Dedifferentiated amniotic fluid mesenchymal stem cell (primary cell): ENCODE measurements around the gene ROGDI.

Experiments
- DNase-seq: peaks from one replicate; pipeline ENCODE4 v3.0.0-alpha.2; 2016; ENCODE audit errors: extremely low spot score

Gene ROGDI

DNA sequence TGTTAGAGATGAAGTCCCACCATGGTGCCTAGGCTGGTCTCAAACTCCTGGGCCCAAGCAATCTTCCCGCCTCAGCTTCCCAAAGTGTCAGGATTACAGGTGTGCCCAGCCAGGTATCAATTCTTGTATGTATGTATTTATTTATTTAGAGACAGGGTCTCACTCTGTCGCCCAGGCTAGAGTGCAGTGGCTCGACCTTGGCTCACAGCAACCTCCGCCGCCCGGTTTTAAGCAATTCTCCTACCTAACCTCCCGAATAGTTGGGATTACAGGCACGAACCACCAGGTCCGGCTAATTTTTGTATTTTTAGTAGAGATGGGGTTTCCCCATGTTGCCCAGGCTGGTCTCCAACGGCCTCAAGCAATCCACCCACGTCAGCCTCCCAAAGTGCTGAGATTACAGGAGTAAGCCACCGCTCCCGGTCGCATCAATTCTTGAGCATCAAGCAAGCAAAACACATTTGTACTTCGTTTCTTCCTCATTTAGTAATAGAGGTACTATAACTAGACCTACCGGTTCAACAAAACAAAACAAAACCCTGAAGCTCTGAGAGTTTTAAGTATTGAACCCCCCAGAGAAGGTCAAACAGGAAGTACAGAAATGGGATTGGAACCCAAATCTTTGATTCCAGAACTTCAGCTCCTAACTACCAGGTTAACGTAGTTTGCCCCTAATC lies 34.4 kb downstream of the ROGDI start:
- peak; percentile 27 for DNase-seq

DNA sequence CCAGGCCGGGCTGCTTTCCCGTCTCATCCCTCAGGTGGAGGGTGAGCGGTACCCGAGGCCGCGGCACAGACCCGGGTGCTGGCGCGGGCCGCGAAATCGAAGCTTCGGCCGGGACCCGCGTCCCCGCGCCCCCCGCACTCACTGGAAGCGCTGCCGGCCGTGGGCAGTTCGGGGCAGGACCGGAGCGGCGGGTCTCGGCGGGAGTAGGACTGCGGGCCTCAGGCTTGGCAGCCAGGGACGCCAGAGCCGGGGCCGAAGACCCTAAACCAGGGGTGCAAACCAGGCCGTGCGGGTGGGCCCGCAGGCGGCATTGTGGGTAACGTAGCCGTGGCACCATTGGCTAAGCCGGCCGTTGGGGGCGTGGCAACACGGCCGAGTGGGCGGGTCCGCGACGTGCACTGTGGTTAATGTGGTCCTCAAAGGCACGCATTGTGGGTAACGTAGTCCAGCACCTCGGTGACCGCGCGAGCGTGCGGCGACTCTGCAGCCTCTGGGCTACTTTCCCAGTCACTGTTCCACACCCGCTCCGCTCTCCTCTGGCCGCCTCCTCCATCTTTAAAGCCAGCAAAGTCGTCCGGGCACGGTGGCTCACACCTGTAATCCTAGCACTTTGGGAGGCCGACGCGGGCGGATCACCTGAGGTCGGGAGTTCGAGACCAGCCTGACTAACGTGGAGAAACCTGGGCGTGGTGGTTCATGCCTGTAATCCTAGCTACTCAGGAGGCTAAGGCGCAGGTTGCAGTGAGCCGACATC lies 35.4 kb downstream of the ROGDI start, which contains the start of gene ZNF500:
Gene ZNF500, minus strand, starts transcription at position 288 of the 754 bp plus-strand sequence. CDS start 1,184 bp downstream, outside the sequence.
- DNase-seq: peak; percentile 95

DNA sequence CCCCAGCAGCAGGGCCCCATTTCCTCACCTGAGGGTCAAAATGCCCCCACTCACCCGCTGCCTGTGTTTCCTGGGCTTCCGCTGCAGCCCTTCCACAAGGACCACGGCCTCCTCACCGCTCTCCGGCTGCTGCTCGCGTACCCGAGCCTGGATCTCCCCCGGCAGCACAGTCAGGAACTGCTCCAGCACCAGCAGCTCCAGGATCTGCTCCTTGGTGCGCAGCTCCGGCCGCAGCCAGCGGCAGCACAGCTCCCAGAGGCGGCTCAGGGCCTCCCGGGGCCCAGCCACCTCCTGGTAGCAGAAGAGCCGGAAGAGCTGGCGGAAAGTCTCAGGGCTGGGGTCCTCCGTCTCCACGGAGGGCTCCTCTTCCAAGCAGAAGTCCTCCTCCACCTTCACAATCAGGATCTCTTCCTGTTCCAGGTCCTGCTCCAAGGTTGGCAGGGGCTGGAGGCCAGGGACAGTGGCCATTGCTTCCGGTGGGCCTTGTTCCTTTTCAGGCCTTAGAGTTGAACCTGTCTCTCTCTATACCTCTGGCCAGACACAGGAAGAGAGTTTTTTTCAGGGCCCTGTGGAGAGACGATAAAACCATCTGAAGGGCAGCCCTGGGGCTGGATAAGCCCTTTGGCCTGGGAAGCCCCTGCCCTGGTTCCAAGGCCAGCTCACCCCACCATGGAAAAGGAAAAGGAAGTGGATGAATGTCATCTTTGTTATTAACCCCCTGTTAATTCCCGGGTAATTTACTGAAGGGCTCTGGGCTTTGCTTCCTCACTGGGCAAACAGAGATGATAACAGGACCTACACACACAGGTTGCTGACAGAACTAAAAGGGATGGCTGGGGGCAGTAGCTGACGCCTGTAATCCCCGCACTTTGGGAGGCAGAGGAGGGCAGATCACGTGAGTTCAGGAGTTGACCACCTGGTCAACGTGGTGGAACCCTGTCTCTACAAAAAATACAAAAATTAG lies 36.6 kb downstream of the ROGDI start:
- no peak for DNase-seq

GRCh38 chr16:4763791-4764190 lies 38.6 kb downstream of the ROGDI start:
- no peak for DNase-seq

- no peak for DNase-seq
Observed at GRCh38 chr16:4762205-4762604, 40.2 kb downstream of the ROGDI start.

GRCh38 chr16:4760221-4760910 lies 42.1 kb downstream of the ROGDI start:
- DNase-seq: no peak

DNA sequence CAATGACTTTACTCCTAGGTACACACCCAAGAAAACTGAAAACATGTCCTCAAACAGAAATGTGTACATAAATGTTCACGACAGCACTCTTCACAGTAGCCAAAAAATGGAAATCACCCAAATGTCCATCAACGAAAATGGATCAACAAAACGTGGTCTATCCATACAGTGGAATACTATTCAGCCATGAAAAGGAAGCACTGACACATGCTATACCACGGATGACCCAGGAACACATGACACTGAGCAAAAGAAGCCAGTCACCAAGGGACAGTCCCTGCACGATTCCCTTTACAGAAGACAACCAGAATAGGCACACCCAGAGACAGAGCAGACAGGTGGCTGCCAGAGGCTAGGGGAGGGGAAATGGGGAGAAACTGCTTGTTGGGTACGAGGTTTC lies 46.7 kb downstream of the ROGDI start:
- DNase-seq: no peak

GRCh38 chr16:4754865-4755264 lies 47.6 kb downstream of the ROGDI start:
- DNase-seq: no peak

DNA sequence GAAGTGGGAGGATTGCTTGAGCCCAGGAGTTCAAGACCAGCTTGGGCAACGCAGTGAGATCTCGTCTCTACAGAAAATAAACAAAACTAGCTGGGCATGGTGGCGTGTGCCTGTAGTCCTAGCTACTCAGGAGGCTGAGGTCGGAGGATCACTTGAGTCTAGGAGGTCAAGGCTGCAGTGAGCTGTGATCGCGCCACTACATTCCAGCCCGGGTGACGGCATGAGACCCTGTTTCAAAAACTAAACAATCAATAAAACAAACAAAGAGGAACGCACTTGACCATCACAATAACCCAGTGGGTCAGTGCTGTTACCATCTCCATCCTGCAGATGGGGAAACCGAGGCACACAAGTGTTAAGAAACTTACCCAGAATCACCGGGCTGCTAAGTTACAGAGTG lies 49.2 kb downstream of the ROGDI start:
- no peak for DNase-seq

DNA sequence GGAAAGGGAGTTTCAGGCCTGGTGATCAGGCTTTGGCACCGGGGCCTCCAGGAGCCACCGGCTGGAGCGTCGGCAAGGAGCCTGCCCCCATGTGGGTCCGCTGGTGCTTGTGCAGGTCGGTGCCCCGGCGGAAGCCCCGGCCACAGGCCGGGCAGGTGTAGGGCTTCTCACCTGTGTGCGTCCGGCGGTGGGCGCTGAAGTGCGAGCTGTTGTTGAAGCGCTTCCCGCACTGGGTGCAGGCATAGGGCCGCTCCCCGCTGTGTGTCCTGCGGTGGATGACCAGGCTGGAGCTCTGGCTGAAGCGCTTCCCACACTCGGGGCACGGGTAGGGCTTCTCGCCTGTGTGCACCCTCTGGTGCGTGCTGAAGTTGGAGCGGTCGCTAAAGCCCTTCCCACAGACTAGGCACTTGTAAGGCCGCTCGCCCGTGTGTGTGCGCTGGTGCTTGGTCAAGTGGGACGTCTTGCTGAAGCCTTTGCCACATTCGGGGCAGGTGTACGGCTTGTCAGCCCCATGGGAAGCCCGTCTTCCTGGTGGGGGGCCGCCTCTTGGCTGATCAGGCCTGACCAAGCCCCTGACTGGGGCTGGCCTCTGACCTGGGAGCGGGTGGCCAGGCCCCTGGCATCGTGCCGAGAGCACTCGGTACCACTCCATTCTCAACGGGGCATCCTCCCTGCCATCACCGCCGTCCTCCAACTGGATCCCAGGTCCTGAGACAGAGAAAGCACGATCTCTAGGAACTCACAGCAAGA lies 49.9 kb downstream of the ROGDI start:
- no peak for DNase-seq

GRCh38 chr16:4750896-4751295 lies 51.5 kb downstream of the ROGDI start:
- no peak for DNase-seq

- no peak for DNase-seq
Observed at GRCh38 chr16:4749700-4750257, 52.7 kb downstream of the ROGDI start.

GRCh38 chr16:4748682-4749411 lies 53.6 kb downstream of the ROGDI start:
- DNase-seq: no peak

DNA sequence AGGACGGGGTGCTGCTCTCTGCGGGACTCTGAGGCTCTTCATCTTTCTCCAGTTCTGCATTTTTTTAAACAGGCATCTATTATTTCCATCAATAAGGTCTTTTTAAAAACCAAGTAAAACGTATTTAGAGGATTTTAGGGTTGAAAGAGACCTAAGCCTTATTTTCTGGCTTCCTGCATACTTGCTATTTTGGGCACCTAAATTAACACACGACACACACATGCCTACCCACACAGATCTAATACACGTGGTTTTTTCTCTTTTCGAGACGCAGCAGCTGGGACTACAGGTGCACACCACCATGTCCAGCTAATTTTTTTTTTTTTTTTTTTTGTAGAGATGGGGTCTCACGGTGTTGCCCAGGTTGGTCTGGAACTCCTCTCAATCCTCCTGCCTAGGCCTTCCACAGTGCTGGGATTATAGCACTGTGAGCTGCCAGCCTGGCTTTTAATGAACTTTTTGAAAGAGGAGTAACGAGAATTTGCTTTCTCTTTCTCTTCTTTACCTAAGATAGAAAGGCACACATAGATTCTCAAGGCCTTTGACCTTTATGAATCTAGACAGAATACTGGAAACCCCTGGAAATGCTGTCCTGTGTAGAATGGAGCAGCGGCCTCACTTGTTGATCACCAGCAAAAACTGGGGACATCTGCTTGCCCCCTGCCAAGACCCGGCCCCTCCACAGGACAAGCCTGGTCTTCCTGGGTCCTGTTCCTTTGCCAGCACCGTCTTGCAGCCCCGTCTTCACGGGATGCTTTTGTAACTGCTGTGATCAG lies 54.3 kb downstream of the ROGDI start:
- no peak for DNase-seq

DNA sequence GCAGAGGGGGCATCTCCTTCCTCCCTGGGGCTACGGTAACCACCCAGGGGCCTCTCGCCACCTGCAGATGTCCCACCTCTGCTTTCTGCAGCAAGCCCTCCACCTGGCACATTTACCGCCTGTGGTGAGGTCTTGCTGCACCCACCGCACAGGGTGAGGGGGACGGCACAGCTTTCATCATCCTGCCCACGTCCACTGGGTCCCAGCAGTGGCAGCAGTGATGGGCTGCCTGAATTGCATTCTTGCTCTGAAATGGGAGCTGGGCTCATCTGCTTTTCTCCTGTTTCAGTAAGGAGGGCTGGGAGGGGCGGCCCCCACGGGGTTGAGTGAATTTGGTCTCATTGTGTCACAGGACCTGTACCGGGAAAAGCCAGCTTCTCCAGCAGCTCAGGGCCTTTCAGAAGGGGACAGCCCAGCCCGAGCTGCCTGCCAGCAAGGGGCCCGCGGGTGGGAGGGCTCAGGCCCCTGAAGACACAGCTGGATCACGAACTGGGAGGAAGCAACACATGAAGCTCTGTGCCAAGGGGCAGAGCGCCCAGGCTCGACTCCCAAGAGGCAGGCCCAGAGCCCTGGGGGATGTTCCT lies 55.4 kb downstream of the ROGDI start:
- no peak for DNase-seq
